ENCODE measurements around the gene WFDC1.

DNA sequence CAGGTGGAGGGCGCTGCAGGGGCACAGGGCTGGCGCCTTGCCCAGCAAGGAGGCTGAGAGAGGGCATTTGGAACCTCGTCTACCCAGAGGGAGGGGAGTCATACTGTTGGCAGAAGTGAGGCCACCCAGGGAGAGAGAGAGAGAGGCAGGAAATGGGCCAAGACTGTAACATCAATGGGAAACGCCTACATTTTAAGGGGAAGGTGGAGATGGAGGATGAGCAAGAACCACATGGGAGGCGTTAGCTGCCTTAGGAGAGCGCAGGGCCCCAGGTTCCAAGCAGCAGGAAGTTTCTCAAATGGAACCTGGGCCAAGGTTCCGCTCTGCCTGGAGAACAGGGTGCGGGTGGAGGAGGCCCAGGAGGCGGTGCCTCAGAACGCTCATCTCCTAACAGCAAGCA, 2.7 kb upstream of the WFDC1 start:
- TF ChIP-seq, protein P1, sequence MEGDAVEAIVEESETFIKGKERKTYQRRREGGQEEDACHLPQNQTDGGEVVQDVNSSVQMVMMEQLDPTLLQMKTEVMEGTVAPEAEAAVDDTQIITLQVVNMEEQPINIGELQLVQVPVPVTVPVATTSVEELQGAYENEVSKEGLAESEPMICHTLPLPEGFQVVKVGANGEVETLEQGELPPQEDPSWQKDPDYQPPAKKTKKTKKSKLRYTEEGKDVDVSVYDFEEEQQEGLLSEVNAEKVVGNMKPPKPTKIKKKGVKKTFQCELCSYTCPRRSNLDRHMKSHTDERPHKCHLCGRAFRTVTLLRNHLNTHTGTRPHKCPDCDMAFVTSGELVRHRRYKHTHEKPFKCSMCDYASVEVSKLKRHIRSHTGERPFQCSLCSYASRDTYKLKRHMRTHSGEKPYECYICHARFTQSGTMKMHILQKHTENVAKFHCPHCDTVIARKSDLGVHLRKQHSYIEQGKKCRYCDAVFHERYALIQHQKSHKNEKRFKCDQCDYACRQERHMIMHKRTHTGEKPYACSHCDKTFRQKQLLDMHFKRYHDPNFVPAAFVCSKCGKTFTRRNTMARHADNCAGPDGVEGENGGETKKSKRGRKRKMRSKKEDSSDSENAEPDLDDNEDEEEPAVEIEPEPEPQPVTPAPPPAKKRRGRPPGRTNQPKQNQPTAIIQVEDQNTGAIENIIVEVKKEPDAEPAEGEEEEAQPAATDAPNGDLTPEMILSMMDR (conservative IDR thresholded peaks at IDR 0.05; ENCODE audit: low read length) = no peak
- no peak for TF ChIP-seq EZH2phosphoT487 (IDR thresholded peaks at IDR 0.05; ENCODE audit: borderline replicate concordance)
